HepG2 (cell line): ENCODE data around the gene PDLIM7. TPM values are rescaled to one million over a fixed set of nuclear protein-coding genes. Genes with fewer than 3 reads are reported as not detected.

Source experiments
- ATF7-NPFF ChIP-seq: sonication (generic); formaldehyde crosslinking; IDR thresholded peaks from 2 replicates; pipeline ENCODE4 v1.8.1; 2023; ENCODE audit warnings: mild to moderate bottlenecking, low read depth, missing genetic modification reagents, moderate library complexity
- KLF13 ChIP-seq: sonication (generic); formaldehyde crosslinking; IDR thresholded peaks from 2 replicates; pipeline ENCODE4 v1.4.0; 2020; ENCODE audit warnings: mild to moderate bottlenecking, missing genetic modification reagents
- REL ChIP-seq: sonication (generic); formaldehyde crosslinking; conservative IDR thresholded peaks from 2 replicates; pipeline ENCODE4 v1.8.0; 2022; ENCODE audit warnings: mild to moderate bottlenecking, missing genetic modification reagents, moderate library complexity
- RFXANK ChIP-seq: IDR thresholded peaks from 2 replicates; pipeline ENCODE4 v1.6.1; 2016
- SOX5 ChIP-seq: IDR thresholded peaks from 2 replicates; pipeline ENCODE4 v1.6.1; 2016; ENCODE audit warnings: borderline replicate concordance
- TP53 ChIP-seq: sonication (generic); formaldehyde crosslinking; conservative IDR thresholded peaks from 2 replicates; pipeline ENCODE4 v1.4.0; 2020; ENCODE audit warnings: missing genetic modification reagents
- ZNF777 ChIP-seq: sonication (generic); formaldehyde crosslinking; IDR thresholded peaks from 2 replicates; pipeline ENCODE4 v1.4.0; 2020; ENCODE audit warnings: missing genetic modification reagents
- polyA plus RNA-seq, 8 experiments: library from polyadenylated mRNA; depleted of rRNA in 3 of 8; stranded (reverse) in 7 of 8; unstranded in 1 of 8; fragments of >200 nt; fragmentation: Illumina TruSeq in 4 of 8; extraction: Trizol in 4 of 8; gene quantifications; 2 replicates each; pipeline versions ENCODE4 v1.2.1 to v1.2.3, GENCODE V29; 2011 to 2016; ENCODE audit warnings: low read depth in 4 of 8, missing spikeins in 1 of 8, mixed read lengths in 1 of 8; ENCODE audit not compliant: insufficient read depth in 1 of 8
- total RNA-seq, 5 experiments: library from RNA; depleted of rRNA; stranded (reverse); fragments of >200 nt; fragmentation: Illumina TruSeq; extraction: Trizol; gene quantifications; 2 replicates each; pipeline ENCODE4 v1.2.3, GENCODE V29; 2016; ENCODE audit warnings: low read depth in 1 of 5
- TF ChIP-seq, protein P1 (sequence below), 2 experiments: fragments of 450-650 bp in 1 of 2; sonication (generic) in 1 of 2; formaldehyde crosslinking; IDR thresholded peaks; 2 replicates each; pipeline versions ENCODE4 v1.5.0 to v1.8.0; 2020 to 2022; ENCODE audit warnings: mild to moderate bottlenecking in 1 of 2, missing genetic modification reagents in 1 of 2
- TF ChIP-seq, protein P2 (sequence below): sonication (generic); formaldehyde crosslinking; IDR thresholded peaks from 2 replicates; pipeline ENCODE4 v1.8.1; 2023; ENCODE audit warnings: mild to moderate bottlenecking, inconsistent platforms, moderate library complexity, missing genetic modification reagents, borderline replicate concordance
- TF ChIP-seq, protein P3 (sequence below): sonication (generic); formaldehyde crosslinking; IDR thresholded peaks from 2 replicates; pipeline ENCODE4 v1.5.1; 2020; ENCODE audit warnings: mild to moderate bottlenecking, missing genetic modification reagents, borderline replicate concordance
- TF ChIP-seq, protein P4 (sequence below): sonication (generic); formaldehyde crosslinking; IDR thresholded peaks from one replicate; pipeline ENCODE4 v1.5.1; 2020; ENCODE audit warnings: mild to moderate bottlenecking, missing genetic modification reagents; ENCODE audit errors: not compliant biosample characterization

Gene PDLIM7
- total and polyA plus RNA-seq, 2 of the 13 experiments (the other 11 are each of a cell fraction or from before 2014, with no cell fraction given): 21.1 to 31.3 TPM

DNA sequence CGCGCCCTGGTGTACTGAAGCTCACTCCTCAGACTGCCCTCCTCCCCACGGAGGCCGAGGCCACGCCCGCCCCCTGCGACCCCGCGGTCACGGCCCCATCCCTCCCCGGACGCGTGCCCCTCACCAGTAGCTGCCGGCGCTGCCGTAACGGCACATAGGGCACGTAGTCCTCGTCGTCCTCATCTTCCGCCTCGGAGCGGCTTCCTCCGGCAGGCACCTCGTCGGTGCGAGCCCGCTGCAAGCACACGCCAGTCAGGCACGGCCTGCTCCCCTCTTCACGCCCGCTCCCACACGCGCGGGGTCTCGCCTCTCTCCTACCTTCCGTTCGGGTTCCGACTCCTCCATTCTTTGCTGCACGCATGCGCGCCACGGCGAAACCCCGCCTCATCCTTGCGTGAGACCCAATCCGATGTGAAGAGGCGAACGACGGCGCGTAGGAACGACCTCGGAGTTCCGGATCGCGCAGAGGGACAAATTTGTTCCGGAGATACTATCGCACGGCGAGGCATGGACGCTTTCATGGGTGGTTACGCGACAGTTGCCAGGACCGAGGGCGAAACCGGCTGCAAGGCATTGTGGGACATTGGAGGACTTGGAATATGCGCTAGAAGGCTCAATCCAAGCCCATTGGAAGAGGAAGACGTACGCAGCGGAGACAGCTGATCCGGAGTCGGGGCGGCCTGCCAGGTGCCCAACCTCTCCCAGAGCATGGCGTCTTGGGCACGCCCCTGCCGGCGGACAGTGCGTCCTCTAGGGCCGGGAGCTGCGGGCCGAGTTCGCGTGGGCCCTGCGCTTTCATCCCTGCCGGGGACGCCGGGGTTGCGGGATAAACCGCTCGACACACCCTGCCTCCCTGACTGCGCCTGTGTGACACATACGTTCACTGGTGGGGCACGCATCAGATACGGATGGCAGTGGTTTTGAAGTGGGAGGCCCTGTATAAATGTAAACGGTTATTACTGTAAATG is 19.5 kb upstream of the PDLIM7 start, which contains the start of gene DDX41 (continued):
- TF ChIP-seq, protein P1, sequence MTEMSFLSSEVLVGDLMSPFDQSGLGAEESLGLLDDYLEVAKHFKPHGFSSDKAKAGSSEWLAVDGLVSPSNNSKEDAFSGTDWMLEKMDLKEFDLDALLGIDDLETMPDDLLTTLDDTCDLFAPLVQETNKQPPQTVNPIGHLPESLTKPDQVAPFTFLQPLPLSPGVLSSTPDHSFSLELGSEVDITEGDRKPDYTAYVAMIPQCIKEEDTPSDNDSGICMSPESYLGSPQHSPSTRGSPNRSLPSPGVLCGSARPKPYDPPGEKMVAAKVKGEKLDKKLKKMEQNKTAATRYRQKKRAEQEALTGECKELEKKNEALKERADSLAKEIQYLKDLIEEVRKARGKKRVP (CRISPR knock-in tag; IDR thresholded peaks at IDR 0.05): peak in 1 of 2 experiments; percentile 90; a peak in 2 of 4 replicates
- TF ChIP-seq SOX5 (peak; percentile 55; the same call in 1 of the 2 replicates), REL (CRISPR knock-in tag) (peak; percentile 77), TP53 (CRISPR knock-in tag) (0 out of 2 replicates have a peak, but pooled peaks have one; percentile 35), ATF7-NPFF (no peak), RFXANK (peak; percentile 94), ZNF777 (CRISPR knock-in tag) (peak; percentile 76), KLF13 (CRISPR knock-in tag) (peak; percentile 80; the same call in 1 of the 2 replicates)
- TF ChIP-seq, protein P2, sequence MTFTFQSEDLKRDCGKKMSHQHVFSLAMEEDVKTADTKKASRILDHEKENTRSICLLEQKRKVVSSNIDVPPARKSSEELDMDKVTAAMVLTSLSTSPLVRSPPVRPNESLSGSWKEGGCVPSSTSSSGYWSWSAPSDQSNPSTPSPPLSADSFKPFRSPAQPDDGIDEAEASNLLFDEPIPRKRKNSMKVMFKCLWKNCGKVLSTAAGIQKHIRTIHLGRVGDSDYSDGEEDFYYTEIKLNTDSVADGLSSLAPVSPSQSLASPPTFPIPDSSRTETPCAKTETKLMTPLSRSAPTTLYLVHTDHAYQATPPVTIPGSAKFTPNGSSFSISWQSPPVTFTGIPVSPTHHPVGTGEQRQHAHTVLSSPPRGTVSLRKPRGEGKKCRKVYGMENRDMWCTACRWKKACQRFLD (CRISPR knock-in tag): 0 out of 2 replicates have a peak, but pooled peaks have one; percentile 64
- TF ChIP-seq, protein P3, sequence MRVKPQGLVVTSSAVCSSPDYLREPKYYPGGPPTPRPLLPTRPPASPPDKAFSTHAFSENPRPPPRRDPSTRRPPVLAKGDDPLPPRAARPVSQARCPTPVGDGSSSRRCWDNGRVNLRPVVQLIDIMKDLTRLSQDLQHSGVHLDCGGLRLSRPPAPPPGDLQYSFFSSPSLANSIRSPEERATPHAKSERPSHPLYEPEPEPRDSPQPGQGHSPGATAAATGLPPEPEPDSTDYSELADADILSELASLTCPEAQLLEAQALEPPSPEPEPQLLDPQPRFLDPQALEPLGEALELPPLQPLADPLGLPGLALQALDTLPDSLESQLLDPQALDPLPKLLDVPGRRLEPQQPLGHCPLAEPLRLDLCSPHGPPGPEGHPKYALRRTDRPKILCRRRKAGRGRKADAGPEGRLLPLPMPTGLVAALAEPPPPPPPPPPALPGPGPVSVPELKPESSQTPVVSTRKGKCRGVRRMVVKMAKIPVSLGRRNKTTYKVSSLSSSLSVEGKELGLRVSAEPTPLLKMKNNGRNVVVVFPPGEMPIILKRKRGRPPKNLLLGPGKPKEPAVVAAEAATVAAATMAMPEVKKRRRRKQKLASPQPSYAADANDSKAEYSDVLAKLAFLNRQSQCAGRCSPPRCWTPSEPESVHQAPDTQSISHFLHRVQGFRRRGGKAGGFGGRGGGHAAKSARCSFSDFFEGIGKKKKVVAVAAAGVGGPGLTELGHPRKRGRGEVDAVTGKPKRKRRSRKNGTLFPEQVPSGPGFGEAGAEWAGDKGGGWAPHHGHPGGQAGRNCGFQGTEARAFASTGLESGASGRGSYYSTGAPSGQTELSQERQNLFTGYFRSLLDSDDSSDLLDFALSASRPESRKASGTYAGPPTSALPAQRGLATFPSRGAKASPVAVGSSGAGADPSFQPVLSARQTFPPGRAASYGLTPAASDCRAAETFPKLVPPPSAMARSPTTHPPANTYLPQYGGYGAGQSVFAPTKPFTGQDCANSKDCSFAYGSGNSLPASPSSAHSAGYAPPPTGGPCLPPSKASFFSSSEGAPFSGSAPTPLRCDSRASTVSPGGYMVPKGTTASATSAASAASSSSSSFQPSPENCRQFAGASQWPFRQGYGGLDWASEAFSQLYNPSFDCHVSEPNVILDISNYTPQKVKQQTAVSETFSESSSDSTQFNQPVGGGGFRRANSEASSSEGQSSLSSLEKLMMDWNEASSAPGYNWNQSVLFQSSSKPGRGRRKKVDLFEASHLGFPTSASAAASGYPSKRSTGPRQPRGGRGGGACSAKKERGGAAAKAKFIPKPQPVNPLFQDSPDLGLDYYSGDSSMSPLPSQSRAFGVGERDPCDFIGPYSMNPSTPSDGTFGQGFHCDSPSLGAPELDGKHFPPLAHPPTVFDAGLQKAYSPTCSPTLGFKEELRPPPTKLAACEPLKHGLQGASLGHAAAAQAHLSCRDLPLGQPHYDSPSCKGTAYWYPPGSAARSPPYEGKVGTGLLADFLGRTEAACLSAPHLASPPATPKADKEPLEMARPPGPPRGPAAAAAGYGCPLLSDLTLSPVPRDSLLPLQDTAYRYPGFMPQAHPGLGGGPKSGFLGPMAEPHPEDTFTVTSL (CRISPR knock-in tag): no peak; the same call in 1 of the 2 replicates
- TF ChIP-seq, protein P4, sequence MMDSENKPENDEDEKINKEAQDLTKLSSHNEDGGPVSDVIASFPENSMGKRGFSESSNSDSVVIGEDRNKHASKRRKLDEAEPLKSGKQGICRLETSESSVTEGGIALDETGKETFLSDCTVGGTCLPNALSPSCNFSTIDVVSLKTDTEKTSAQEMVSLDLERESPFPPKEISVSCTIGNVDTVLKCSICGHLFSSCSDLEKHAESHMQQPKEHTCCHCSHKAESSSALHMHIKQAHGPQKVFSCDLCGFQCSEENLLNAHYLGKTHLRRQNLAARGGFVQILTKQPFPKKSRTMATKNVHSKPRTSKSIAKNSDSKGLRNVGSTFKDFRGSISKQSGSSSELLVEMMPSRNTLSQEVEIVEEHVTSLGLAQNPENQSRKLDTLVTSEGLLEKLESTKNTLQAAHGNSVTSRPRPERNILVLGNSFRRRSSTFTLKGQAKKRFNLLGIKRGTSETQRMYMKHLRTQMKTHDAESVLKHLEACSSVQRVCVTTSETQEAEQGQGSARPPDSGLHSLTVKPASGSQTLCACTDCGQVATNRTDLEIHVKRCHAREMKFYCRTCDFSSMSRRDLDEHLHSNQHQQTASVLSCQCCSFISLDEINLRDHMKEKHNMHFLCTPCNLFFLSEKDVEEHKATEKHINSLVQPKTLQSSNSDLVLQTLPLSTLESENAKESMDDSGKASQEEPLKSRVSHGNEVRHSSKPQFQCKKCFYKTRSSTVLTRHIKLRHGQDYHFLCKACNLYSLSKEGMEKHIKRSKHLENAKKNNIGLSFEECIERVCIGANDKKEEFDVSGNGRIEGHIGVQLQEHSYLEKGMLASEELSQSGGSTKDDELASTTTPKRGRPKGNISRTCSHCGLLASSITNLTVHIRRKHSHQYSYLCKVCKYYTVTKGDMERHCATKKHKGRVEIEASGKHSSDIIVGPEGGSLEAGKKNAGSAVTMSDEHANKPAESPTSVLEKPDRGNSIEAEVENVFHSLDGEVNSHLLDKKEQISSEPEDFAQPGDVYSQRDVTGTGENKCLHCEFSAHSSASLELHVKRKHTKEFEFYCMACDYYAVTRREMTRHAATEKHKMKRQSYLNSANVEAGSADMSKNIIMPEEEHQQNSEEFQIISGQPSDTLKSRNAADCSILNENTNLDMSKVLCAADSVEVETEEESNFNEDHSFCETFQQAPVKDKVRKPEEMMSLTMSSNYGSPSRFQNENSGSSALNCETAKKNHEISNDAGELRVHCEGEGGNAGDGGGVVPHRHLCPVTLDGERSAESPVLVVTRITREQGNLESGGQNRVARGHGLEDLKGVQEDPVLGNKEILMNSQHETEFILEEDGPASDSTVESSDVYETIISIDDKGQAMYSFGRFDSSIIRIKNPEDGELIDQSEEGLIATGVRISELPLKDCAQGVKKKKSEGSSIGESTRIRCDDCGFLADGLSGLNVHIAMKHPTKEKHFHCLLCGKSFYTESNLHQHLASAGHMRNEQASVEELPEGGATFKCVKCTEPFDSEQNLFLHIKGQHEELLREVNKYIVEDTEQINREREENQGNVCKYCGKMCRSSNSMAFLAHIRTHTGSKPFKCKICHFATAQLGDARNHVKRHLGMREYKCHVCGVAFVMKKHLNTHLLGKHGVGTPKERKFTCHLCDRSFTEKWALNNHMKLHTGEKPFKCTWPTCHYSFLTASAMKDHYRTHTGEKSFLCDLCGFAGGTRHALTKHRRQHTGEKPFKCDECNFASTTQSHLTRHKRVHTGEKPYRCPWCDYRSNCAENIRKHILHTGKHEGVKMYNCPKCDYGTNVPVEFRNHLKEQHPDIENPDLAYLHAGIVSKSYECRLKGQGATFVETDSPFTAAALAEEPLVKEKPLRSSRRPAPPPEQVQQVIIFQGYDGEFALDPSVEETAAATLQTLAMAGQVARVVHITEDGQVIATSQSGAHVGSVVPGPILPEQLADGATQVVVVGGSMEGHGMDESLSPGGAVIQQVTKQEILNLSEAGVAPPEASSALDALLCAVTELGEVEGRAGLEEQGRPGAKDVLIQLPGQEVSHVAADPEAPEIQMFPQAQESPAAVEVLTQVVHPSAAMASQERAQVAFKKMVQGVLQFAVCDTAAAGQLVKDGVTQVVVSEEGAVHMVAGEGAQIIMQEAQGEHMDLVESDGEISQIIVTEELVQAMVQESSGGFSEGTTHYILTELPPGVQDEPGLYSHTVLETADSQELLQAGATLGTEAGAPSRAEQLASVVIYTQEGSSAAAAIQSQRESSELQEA (CRISPR knock-in tag): no peak
